NOMO-1 (cell line): ENCODE measurements around the gene TP73.

ENCODE experiments used
- DNase-seq, 2 experiments: peaks; one replicate each; lab custom pipeline; 2025; ENCODE audit not compliant: unreplicated experiment in 2 of 2; lab: John Stamatoyannopoulos, UW

Gene TP73

DNA sequence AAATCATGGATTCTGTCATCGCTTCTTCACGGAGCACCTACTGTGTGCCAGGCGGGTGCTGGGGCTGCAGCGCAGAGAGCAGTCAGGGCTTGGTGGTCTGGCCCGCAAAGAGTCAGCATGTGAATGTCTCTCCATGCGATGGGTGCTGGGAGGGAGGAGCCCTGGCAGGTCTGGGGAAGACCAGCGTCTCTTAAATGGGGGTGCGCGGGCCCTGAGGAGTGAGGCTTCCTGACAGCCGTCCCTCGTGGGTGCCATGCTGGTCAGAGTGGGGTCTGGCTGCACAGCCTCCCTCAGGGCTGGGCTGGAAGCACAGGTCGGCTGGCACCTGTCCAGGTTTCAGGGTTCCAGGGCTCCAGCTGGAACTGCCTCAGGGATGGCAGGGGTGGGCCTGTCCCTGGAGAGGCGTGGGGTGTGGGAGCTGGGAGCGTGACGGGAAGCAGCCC is 18.5 kb downstream of the TP73 start:
- no peak for DNase-seq

DNA sequence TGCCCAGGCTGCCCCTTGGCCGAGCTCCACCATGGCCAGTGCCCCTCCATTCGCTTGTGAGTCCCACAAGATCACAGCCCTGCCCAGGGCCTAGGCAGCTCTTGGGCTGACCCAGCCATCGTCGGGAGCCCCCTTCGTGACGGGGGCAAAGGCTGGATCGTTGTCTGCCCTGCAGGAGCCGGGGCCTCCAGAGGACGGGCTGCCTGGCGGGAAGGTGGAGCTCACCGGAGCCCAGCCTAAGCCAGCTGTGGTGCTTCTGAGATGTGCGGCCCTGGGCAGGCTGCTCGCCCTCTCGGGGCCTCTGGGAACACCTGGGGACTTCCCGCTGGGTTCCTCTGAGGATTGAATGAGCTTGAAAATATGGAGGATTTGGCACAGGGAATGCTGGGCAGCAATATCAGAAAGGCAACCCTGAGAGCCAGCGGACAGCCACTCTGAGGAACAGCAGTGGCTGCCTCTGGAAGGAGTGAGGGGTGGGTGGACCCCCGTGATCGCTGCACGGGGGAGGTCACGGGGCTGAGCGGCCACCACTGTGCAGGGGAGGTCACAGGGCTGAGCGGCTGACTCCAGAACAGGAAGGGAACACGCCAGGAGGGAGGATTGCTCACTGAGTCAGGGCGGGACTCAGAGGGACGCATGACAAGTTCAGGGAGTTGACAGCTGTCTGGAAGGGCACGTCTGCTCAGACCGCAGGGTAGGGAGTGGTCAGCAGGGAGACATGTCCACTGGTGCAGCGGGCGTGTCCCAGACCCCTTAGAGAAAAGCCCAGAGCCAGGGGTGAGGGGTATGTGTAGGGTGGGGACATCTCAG is 19.3 kb downstream of the TP73 start:
- DNase-seq = no peak

DNA sequence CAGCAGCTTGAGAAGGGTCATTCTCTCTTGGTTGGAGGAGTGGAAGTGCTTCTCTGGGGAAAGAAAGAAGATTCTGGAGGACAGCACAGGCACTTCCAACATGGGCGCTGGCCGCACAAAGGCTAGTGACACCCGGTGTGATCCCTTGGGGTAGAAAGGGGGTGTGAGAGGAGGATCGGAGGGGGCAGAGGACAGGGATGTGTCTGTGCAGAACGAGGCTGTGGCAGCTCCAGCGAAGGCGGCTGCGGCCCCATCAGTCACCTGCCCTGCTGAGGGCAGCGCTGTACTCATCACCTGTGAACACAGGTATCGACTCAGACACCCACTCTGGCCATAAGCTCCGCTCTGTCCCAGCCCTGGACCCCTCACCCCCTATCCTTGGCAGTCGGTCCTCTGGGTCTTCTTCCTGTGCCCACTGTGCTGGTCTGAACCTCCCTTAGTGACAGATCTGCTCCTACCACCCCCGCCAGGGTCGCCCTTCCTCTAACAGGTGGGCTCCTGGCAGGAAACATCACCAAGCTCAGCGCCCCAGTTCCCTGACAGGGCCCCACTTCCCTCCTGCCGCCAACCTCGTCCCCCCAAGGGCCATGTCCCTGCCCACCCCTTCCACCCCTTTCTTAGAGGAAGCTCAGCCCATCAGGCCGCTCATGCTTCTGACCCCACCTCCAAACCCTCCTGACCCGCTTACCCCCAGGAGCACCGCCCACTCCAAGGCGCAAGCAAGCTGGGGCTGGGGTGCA is 20.1 kb downstream of the TP73 start:
- DNase-seq = no peak

- DNase-seq = no peak
These were observed 20.6 kb downstream of the TP73 start for GRCh38 chr1:3672971-3673361.

GRCh38 chr1:3673381-3674099 is 21.2 kb downstream of the TP73 start:
- no peak for DNase-seq

DNA sequence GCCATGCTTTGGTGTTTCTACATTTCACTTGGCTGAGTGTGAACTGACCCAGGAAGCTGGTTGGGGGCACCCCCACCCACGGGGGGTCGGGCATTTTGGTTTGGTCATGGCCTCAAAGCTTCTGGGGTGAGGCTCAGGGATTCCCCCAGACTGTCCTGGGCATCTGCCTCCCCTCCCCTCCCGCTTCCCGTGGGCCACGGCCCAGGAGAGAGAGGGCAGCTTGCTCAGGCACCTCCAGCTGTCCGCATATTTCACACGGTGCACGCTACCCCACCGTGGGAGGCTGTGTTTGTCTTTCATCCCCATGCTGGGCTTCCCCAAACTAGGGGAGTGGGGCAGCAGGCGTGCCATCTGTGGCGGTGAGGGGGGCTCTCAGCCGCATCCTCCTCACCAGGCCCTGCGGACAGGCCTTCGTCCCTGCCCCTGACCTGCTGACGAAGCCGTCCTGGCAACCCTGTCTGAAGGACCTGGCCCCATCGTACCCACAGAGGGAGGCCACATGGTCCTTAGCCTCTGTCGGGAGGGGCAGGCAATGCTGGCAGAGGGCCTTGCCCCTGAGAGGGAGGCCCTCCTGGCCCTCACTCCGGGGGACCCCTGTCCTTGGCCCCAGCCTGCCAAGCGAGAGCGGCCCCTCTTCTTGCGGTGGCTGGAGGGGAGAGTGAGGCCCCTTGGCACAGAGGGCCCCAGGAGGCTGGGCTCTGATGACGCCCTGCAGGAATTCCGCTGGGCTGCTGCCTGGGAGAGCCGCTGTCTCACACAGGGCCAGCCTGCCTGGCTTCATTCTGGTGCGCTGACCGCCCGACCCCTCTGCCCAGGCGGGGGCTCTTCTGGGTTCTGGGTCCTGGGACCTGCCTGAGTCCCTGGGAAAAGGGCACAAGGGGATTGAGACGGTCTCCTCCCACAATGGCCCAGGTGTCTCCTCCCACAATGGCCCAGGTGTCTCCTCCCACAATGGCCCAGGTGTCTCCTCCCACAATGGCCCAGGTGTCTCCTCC is 22.1 kb downstream of the TP73 start:
- no peak for DNase-seq

GRCh38 chr1:3675436-3675835 is 23.1 kb downstream of the TP73 start:
- no peak for DNase-seq

DNA sequence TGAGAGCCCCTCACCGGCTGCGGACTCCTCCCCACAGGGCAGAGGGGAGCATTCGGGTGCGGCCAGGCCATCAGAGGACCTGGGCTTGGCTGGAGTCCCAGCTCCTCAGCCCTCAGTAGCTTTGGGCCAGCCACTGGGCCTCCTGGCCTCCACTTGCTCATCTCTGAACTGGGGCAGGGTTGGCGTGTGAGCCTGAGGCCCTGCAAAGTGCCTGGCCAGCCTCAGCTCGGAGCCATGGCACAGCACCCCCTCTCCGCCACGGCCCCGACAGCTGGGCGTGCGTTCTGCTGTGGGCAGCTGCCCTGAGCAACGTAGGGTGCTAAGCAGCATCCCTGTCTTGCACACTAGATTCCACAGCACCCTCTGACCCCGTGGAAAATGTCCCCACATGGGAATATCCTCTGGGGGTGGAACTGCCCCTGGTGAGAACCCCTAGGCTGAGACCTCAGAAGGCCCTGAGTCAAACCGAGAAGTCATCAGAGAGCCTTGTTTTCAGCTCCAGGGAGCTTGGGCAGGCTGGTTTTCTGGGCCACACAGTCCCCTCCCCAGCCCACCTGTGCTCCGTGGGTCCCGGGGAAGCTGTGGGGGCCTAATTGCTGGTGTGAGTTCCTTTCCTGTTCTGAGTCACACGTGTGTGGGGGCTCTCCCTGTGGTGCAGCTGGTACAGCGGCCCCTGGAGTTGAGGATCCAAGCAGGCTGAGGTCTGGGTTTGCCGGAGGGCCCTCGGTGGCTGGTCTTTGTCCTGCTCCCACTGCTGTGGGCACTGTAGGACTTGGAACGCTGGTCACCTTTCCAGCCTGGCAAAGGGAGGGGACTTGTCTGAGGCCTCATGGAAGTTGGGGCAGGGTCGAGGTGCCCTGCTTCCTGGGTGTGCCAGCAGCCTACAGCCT is 24.5 kb downstream of the TP73 start:
- DNase-seq = peak; percentile 19 to 25

DNA sequence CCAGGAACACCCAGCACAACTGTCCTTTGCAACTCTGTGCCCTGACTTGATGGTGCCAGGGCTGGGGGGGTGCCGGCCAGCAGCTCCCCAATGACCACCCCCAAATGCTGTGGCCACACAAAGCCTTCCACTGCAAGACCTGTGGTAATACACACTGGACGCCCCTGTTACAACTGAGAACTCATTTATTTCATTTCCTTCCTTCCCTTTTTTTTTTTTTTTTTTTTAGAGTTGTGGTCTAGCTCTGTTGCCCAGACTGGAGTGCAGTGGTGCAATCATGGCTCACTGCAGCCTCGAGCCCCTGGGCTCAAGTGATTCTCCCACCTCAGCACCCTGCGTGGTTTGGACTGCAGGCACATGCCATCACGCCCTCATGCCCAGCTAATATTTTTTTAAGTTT is 25.2 kb downstream of the TP73 start:
- peak; percentile 27 to 66 for DNase-seq

DNA sequence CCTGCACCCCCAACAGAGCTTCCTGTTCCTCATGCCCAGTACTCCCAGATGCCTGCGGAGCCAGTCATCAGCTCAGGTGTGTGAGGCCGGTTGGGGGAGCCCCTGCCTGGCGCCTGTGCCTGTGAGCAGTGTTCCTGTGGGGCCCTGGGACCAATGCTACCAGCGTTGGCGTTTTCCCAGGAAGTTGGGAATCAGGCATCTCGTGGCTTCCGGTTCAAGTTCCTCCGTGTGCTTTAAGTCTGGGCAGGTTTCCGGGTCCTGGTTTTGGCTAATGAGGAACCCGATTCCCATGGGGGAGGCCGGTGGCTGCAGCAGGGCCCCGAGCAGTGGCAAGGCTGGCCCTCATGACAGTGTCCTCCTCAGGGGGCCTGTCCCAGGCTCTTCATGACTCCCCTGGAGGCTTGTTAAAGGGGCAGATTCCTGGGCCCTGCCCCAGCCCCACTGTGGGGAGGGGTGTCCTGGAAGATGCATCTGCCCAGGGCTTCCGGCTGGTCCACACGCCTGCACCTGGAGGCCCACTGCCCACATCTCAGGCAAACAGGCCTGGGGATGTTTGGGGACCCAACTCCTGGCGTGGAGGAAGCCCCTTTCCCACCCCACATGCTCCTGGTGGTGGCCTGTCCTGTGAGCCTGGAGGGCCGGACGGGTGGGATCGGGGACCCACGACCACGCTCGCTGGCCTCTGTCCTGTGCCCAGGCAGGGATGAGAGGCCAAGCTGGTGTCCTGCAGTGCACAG is 26.2 kb downstream of the TP73 start:
- no peak for DNase-seq

DNA sequence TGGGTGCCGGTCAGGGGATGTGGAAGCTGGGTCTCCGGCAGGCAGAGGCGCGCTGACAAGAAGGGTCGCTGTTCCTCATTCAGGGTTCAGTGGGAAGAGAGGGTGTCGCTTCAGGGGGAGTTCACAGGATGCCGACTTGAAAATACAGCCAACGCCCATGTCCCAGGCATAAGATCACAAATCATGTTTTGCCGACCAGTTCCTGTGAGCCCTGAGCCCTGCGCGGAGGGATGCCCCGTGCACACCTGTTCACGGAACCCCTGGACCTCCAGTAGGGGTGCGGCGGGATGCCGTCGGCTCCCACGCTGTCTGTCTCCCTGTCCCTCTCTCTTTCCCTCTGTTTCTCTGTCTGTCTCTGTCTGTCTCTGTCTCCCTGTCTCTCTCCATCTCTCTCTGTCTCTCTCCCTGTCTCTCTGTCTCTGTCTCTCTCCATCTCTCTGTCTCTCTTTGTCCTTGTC is 26.8 kb downstream of the TP73 start:
- peak; percentile 39 to 48 for DNase-seq

DNA sequence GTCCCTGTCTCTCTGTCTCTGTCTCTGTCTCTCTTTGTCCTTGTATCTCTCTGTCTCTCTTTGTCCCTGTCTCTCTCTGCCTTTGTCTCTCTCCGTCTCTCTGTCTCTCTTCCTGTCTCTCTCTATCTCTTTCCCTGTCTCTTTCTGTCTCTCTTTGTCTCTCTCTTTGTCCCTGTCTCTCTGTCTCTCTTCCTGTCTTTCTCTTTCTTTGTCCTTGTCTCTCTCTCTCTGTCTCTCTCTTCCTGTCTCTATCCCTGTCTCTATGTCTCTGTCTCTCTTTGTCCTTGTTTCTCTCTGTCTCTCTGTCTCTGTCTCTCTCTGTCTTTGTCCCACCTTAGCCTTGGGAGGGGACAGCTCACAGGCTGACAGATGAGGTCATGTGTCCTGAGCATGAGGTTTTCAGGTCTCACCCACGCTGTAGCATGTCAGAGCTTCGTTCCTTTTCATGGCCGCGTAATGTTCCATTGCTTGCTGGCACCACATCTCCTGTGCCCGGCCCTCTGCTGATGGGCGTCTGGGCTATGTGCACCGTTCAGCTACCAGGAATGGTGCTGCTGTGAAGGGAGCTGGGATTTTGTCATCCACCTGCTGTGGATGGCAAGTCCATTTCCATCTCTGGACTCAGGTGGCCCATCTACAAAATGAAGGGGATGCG is 27.6 kb downstream of the TP73 start:
- no peak for DNase-seq

DNA sequence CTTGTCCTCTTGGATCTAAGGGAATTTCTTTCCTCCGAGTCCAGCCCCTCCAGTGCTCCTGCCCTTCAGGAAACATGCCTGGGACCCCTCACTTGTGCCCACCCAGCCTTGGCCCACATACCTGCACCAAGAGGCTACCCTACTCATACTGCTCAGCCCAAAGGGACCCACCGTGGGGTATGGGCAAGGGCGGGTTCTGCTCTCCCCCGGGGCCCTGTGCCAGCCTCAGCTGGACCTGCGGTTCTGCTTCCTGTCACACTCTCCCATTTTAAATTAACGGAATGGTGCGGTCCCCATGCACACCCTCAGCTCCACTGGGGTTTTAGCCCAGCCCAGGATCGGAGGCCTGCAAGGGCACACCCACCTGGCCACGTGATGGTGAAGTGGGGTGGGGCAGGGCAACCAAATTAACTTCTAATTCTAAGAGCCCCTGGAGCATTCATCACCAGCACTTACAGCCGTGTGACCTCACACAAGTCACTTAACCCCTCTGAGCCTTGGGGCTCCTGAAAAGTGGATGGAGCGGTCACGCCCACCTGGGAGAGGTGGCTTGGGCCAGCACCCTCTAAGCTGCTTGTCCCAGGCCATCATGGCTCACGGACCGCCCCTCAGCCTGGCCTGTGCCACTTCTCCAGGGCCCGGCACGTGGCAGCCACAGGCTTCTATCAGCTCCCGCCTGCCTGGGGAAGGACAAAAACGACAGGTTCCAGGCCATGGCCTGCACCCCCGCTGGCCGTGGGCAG is 28.3 kb downstream of the TP73 start:
- no peak for DNase-seq

- no peak for DNase-seq
These were observed 29.0 kb downstream of the TP73 start for GRCh38 chr1:3681231-3681897.

GRCh38 chr1:3681898-3682806 is 29.8 kb downstream of the TP73 start:
- DNase-seq = no peak

DNA sequence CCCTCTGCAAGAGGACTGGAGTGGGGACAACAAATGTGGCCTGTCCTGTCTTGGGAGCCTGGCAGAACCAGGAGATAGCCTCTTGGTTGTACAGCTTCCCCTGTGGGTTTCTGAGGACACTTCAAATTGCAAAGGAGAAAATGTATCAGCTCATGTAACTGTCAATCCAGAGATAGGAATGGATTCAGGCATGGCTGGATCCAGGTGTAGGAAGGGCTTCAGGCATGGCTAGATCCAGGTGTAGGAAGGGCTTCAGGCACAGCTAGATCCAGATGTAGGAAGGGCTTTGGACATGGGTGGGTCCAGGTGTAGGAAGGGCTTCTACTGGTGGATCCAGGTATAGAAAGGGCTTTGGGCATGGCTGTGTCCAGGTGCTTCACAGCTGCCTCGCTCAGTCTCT is 30.9 kb downstream of the TP73 start:
- no peak for DNase-seq
